PC-9 (cell line): ENCODE data around the gene DNMT3B. TPM values are rescaled to one million over a fixed set of nuclear protein-coding genes. Genes with fewer than 3 reads are reported as not detected.
A peak's percentile ranks its signal among the peaks of the same experiment; 100 is the strongest.

Experiments used
- BruUV-seq: library from RNA; stranded (reverse); fragments of 400-500 nt; replicated peaks from 2 replicates; lab custom pipeline; 2021; lab: Mats Ljungman, UMichigan
- CTCF ChIA-PET: fragments of 300-600 bp; sonication (Branson Sonifier 250); formaldehyde crosslinking; loops from one replicate; lab custom pipeline; 2022; ENCODE audit warnings: antibody characterized with exemption; lab: Charles Lee
- POLR2A ChIA-PET: fragments of 300-600 bp; sonication (Branson Sonifier 250); formaldehyde crosslinking; loops from one replicate; lab custom pipeline; 2022; ENCODE audit warnings: antibody characterized with exemption; ENCODE audit not compliant: unreplicated experiment; lab: Charles Lee
- DNase-seq, 2 experiments: peaks; one replicate each; pipeline versions ENCODE4 v3.0.0 to v3.0.0-alpha.2; 2015 to 2022; ENCODE audit warnings: mixed read lengths in 1 of 2
- H2AFZ ChIP-seq: fragments of 200-600 bp; sonication (generic); 2 replicates; pipeline ENCODE4 v1.8.1; 2017; ENCODE audit warnings: antibody characterized with exemption
- H3F3A ChIP-seq: fragments of 200-600 bp; sonication (generic); 2 replicates; pipeline ENCODE4 v1.8.1; 2017; ENCODE audit warnings: antibody characterized with exemption, mild to moderate bottlenecking, low read depth; ENCODE audit not compliant: insufficient read depth
- H3K27ac ChIP-seq: fragments of 200-600 bp; sonication (generic); 2 replicates; pipeline ENCODE4 v1.6.1; 2016; ENCODE audit warnings: mixed run types
- H3K27me3 ChIP-seq: fragments of 200-600 bp; sonication (generic); 2 replicates; pipeline ENCODE4 v1.6.1; 2016; ENCODE audit warnings: low read depth, mixed run types; ENCODE audit not compliant: insufficient read depth
- H3K36me3 ChIP-seq: fragments of 200-600 bp; sonication (generic); 2 replicates; pipeline ENCODE4 v1.6.1; 2016; ENCODE audit warnings: low read depth, mixed run types
- H3K4me1 ChIP-seq: fragments of 200-600 bp; sonication (generic); replicated peaks from 2 replicates; pipeline ENCODE4 v1.6.1; 2016; ENCODE audit warnings: mixed run types; ENCODE audit not compliant: insufficient read depth
- H3K4me2 ChIP-seq: fragments of 200-600 bp; sonication (generic); 2 replicates; pipeline ENCODE4 v1.6.1; 2017; ENCODE audit warnings: mixed run types
- H3K4me3 ChIP-seq: fragments of 200-600 bp; sonication (generic); 2 replicates; pipeline ENCODE4 v1.6.1; 2016; ENCODE audit warnings: mixed run types
- H3K79me2 ChIP-seq: fragments of 200-600 bp; sonication (generic); 2 replicates; pipeline ENCODE4 v1.6.1; 2017; ENCODE audit warnings: low read depth, mixed run types
- H3K9me2 ChIP-seq: fragments of 200-600 bp; sonication (generic); 2 replicates; pipeline ENCODE4 v1.8.1; 2017; ENCODE audit warnings: mild to moderate bottlenecking; ENCODE audit not compliant: insufficient read depth
- H3K9me3 ChIP-seq: fragments of 200-600 bp; sonication (generic); 2 replicates; pipeline ENCODE4 v1.8.1; 2016; ENCODE audit warnings: low read depth; ENCODE audit not compliant: insufficient read depth
- H4K20me1 ChIP-seq: fragments of 200-600 bp; sonication (generic); 2 replicates; pipeline ENCODE4 v1.8.1; 2017; ENCODE audit not compliant: insufficient read depth
- CTCF ChIP-seq: fragments of 200-600 bp; sonication (generic); conservative IDR thresholded peaks from 2 replicates; pipeline ENCODE4 v1.6.1; 2017; ENCODE audit warnings: mixed run types, antibody characterized with exemption, mild to moderate bottlenecking, moderate library complexity
- EZH2 ChIP-seq: fragments of 200-600 bp; sonication (generic); IDR thresholded peaks from 2 replicates; pipeline ENCODE4 v1.8.0; 2017; ENCODE audit warnings: antibody characterized with exemption, low read depth
- intact Hi-C: fragments of 100-400 bp; cut with micrococcal nuclease; formaldehyde crosslinking; loops from one replicate; pipeline ENCODE4 v1.10.0; 2022; ENCODE audit not compliant: unreplicated experiment
- total RNA-seq: library from RNA; stranded (reverse); gene quantifications from 2 replicates; pipeline ENCODE4 v1.2.3, GENCODE V29; 2021

DNMT3B gene
- total RNA-seq, 1 experiment from 2014 or later: 8.0 TPM

GRCh38 chr20:32810941-32811340, 48.8 kb downstream of the DNMT3B start:
- Histone ChIP-seq H3K27me3 (no peaks in the 10 kb centered on the region), H3F3A (no peaks in the 10 kb centered on the region), H4K20me1 (no peaks in the 10 kb centered on the region), H3K79me2 (no peaks in the 10 kb centered on the region), H3K9me3 (no peaks in the 10 kb centered on the region), H3K27ac (no peak overlapping the region), H3K4me2 (no peak overlapping the region), H3K9me2 (no peaks in the 10 kb centered on the region), H3K36me3 (no peaks in the 10 kb centered on the region), H3K4me3 (no peak overlapping the region), H3K4me1 (no peaks in the 10 kb centered on the region), H2AFZ (no peak overlapping the region)
- intact Hi-C loops: no loop called here
- TF ChIP-seq EZH2 (no peak), CTCF (no peak)
- POLR2A ChIA-PET: no interaction called here
- BruUV-seq: no TSS peak
- CTCF ChIA-PET: interaction anchor here (0.5 kb wide), 1 partner anchor 1323 kb away, joined by 4 read pairs; no protein-coding TSS in a partner anchor
- no peak for DNase-seq

- H3K4me1 ChIP-seq: no peaks in the 10 kb centered on the region
Observed at GRCh38 chr20:32811886-32812285, 49.7 kb downstream of the DNMT3B start.

GRCh38 chr20:32819992-32820697, 58.0 kb downstream of the DNMT3B start:
- no peaks in the 10 kb centered on the region; the same call in 1 of the 2 replicates for H3K36me3 ChIP-seq
- BruUV-seq: no TSS peak
- ChIA-PET CTCF (interaction anchor here (0.7 kb wide), 1 partner anchor 32 kb away, joined by 10 read pairs; no protein-coding TSS in a partner anchor), POLR2A (interaction anchor here (0.6 to 0.7 kb wide), 6 partner anchors 27 to 969 kb away, joined by 3 to 26 read pairs (median 10); no protein-coding TSS in a partner anchor)
- no peak for TF ChIP-seq EZH2
- TF ChIP-seq CTCF: no peak
- intact Hi-C loops: no loop called here
- no peaks in the 10 kb centered on the region for H3K9me3 ChIP-seq
- DNase-seq: no peak
- peak overlapping the region; percentile 50; the same call in 1 of the 2 replicates for H3K27ac ChIP-seq
- no peaks in the 10 kb centered on the region for H3F3A ChIP-seq
- peaks cover 49% of the 10 kb centered on the region for H4K20me1 ChIP-seq
- H3K79me2 ChIP-seq: peaks cover 51% of the 10 kb centered on the region
- peak overlapping the region; percentile 90 for H3K4me2 ChIP-seq
- no peaks in the 10 kb centered on the region for H3K27me3 ChIP-seq
- H3K4me1 ChIP-seq: peaks cover 34% of the 10 kb centered on the region
- H3K9me2 ChIP-seq: no peaks in the 10 kb centered on the region
- H3K4me3 ChIP-seq: peak overlapping the region; percentile 76
- peak overlapping the region; percentile 57; the same call in 1 of the 2 replicates for H2AFZ ChIP-seq

More at GRCh38 chr20:32811886-32812285, 49.7 kb downstream of the DNMT3B start:
- Histone ChIP-seq H3K36me3 (no peaks in the 10 kb centered on the region), H4K20me1 (no peaks in the 10 kb centered on the region), H3K4me2 (no peak overlapping the region), H2AFZ (no peak overlapping the region), H3K27me3 (no peaks in the 10 kb centered on the region), H3F3A (no peaks in the 10 kb centered on the region), H3K9me2 (no peaks in the 10 kb centered on the region), H3K9me3 (no peaks in the 10 kb centered on the region), H3K4me3 (no peak overlapping the region), H3K79me2 (no peaks in the 10 kb centered on the region), H3K27ac (no peak overlapping the region)
- DNase-seq: no peak
- ChIA-PET CTCF (no interaction called here), POLR2A (no interaction called here)
- TF ChIP-seq CTCF: no peak
- TF ChIP-seq EZH2: no peak
- BruUV-seq: no TSS peak
- intact Hi-C loops: no loop called here
